HepG2 (cell line): ENCODE results near the gene IGFN1. TPM values are rescaled to one million over a fixed set of nuclear protein-coding genes. Genes with fewer than 3 reads are reported as not detected.

ENCODE experiments used
- ATAC-seq: fragments of 200-7000 bp; cut with Tn5 transposase; 3 replicates; pipeline ENCODE4 v1.9.1; 2020; ENCODE audit warnings: mild to moderate bottlenecking, moderate library complexity
- BruUV-seq: library from RNA; stranded (reverse); fragments of 400-500 nt; replicated peaks from 2 replicates; lab custom pipeline; 2021; lab: Mats Ljungman, UMichigan
- CTCF ChIA-PET: fragments of 300-600 bp; formaldehyde crosslinking; extraction: SDS; loops from one replicate; lab custom pipeline; 2021; ENCODE audit warnings: low total read pairs, inconsistent platforms, low intra/inter-chr PET ratio; lab: Yijun Ruan, JAX
- POLR2A ChIA-PET: fragments of 350-600 bp; sonication (Branson Sonifier 250); formaldehyde crosslinking; loops from one replicate; lab custom pipeline; 2020; ENCODE audit warnings: antibody characterized with exemption, inconsistent platforms; lab: Yijun Ruan, JAX
- DNase-seq: peaks from one replicate; pipeline ENCODE4 v3.0.0-alpha.2; 2015; ENCODE audit warnings: low spot score
- FAIRE-seq: peaks from 3 replicates; lab custom pipeline; 2011; peaks lifted over from hg19 to GRCh38; lab: Jason Lieb, UNC
- H2AFZ ChIP-seq: one replicate; pipeline ENCODE4 v1.6.1; 2011; ENCODE audit warnings: low read length, inconsistent platforms
- H3K27ac ChIP-seq: fragments of 300-600 bp; 3 replicates; pipeline ENCODE4 v1.8.0; 2011; ENCODE audit warnings: mixed run types, mild to moderate bottlenecking, mixed read lengths, low read length, inconsistent platforms; ENCODE audit not compliant: insufficient read depth; ENCODE audit errors: extremely low read length
- H3K27me3 ChIP-seq, 2 experiments: fragments of 200-600 bp in 1 of 2; 2 replicates in 1 of 2; 3 replicates in 1 of 2; pipeline versions ENCODE4 v1.6.0 to v1.8.0; 2011; ENCODE audit warnings: low read length in 2 of 2, mild to moderate bottlenecking in 2 of 2, moderate library complexity in 2 of 2, inconsistent platforms in 1 of 2; ENCODE audit not compliant: insufficient read depth in 2 of 2, control insufficient read depth in 1 of 2
- H3K36me3 ChIP-seq, 2 experiments: fragments of 200-600 bp in 1 of 2; replicated peaks in 1 of 2; 2 replicates in 1 of 2; 3 replicates in 1 of 2; pipeline versions ENCODE4 v1.5.1 to v1.8.0; 2011; ENCODE audit warnings: low read length in 2 of 2, inconsistent platforms in 1 of 2; ENCODE audit not compliant: insufficient read depth in 2 of 2, control insufficient read depth in 1 of 2
- H3K4me1 ChIP-seq: 2 replicates; pipeline ENCODE4 v1.5.1; 2012; ENCODE audit warnings: low read length, inconsistent platforms; ENCODE audit not compliant: insufficient read depth
- H3K4me2 ChIP-seq: 2 replicates; pipeline ENCODE4 v1.6.0; 2011; ENCODE audit warnings: low read depth, low read length, inconsistent platforms
- H3K4me3 ChIP-seq, 3 experiments: fragments of 200-600 bp in 1 of 3; sonication (generic), shearing (Covaris generic) in 1 of 3; replicated peaks in 1 of 3; 2 replicates each; pipeline ENCODE4 v1.5.1; 2011 to 2016; ENCODE audit warnings: low read length in 3 of 3, inconsistent platforms in 2 of 3, low read depth in 2 of 3, mild to moderate bottlenecking in 2 of 3, control low read depth in 1 of 3, mixed read lengths in 1 of 3; ENCODE audit not compliant: insufficient read depth in 1 of 3
- H3K79me2 ChIP-seq: one replicate; pipeline ENCODE4 v1.6.1; 2011; ENCODE audit warnings: low read length, inconsistent platforms; ENCODE audit not compliant: insufficient read depth
- H3K9ac ChIP-seq: 2 replicates; pipeline ENCODE4 v1.6.0; 2011; ENCODE audit warnings: mild to moderate bottlenecking, low read depth, low read length, inconsistent platforms; ENCODE audit not compliant: insufficient read depth
- H3K9me3 ChIP-seq: 2 replicates; pipeline ENCODE4 v1.5.1; 2012; ENCODE audit warnings: mild to moderate bottlenecking, low read length
- H4K20me1 ChIP-seq: 2 replicates; pipeline ENCODE4 v1.6.0; 2011; ENCODE audit warnings: inconsistent platforms, mild to moderate bottlenecking, low read length, moderate library complexity; ENCODE audit not compliant: insufficient read depth
- DPF2 ChIP-seq: sonication (generic); formaldehyde crosslinking; IDR thresholded peaks from 2 replicates; pipeline ENCODE4 v1.4.0; 2020; ENCODE audit warnings: mild to moderate bottlenecking, low read depth, missing genetic modification reagents, borderline replicate concordance
- HINFP ChIP-seq: sonication (generic); formaldehyde crosslinking; IDR thresholded peaks from 2 replicates; pipeline ENCODE4 v1.4.0; 2020; ENCODE audit warnings: low read depth, mild to moderate bottlenecking, missing genetic modification reagents
- LBX2 ChIP-seq: sonication (generic); formaldehyde crosslinking; IDR thresholded peaks from 2 replicates; pipeline ENCODE4 v1.5.0; 2020; ENCODE audit warnings: missing genetic modification reagents, mild to moderate bottlenecking, borderline replicate concordance
- NCOA2 ChIP-seq: sonication (generic); formaldehyde crosslinking; IDR thresholded peaks from 2 replicates; pipeline ENCODE4 v1.8.0; 2022; ENCODE audit warnings: inconsistent platforms
- PLRG1 ChIP-seq: fragments of 450-650 bp; conservative IDR thresholded peaks from 2 replicates; pipeline ENCODE4 v1.6.1; 2016
- SIN3B ChIP-seq: fragments of 150-350 bp; IDR thresholded peaks from 2 replicates; pipeline ENCODE4 v1.6.1; 2014; ENCODE audit warnings: low read length
- SP5 ChIP-seq: IDR thresholded peaks from 2 replicates; pipeline ENCODE4 v1.6.1; 2016; ENCODE audit warnings: low read depth, borderline replicate concordance
- SUZ12 ChIP-seq: fragments of 150-350 bp; IDR thresholded peaks from 2 replicates; pipeline ENCODE4 v1.6.1; 2014; ENCODE audit warnings: low read depth, low read length
- THAP7 ChIP-seq: sonication (generic); formaldehyde crosslinking; IDR thresholded peaks from 2 replicates; pipeline ENCODE4 v1.8.1; 2023; ENCODE audit warnings: mild to moderate bottlenecking, missing genetic modification reagents
- ZNF124 ChIP-seq: sonication (generic); formaldehyde crosslinking; IDR thresholded peaks from 2 replicates; pipeline ENCODE4 v1.4.0; 2020; ENCODE audit warnings: missing genetic modification reagents
- ZNF407 ChIP-seq: sonication (generic); formaldehyde crosslinking; IDR thresholded peaks from one replicate; pipeline ENCODE4 v1.5.1; 2020; ENCODE audit warnings: mild to moderate bottlenecking, missing genetic modification reagents; ENCODE audit errors: not compliant biosample characterization
- ZNF564 ChIP-seq: sonication (generic); formaldehyde crosslinking; IDR thresholded peaks from 2 replicates; pipeline ENCODE4 v1.8.1; 2023; ENCODE audit warnings: mild to moderate bottlenecking, missing genetic modification reagents
- ZNF747 ChIP-seq: sonication (generic); formaldehyde crosslinking; IDR thresholded peaks from 2 replicates; pipeline ENCODE4 v1.8.1; 2023; ENCODE audit warnings: missing genetic modification reagents, mild to moderate bottlenecking, borderline replicate concordance
- WGBS: methylation state at CpG from one replicate; pipeline ENCODE4 v1.1.6; 2017; ENCODE audit warnings: low lambda C conversion rate; 5-methylcytosine and 5-hydroxymethylcytosine counted together
- in situ Hi-C: cut with HindIII; loops from 2 replicates; pipeline ENCODE4 v1.10.0; 2017; ENCODE audit warnings: low pct_unique_long_range_greater_than_20kb; ENCODE audit not compliant: extremely low pct_ligation_motif_present
- intact Hi-C: fragments of 100-400 bp; cut with micrococcal nuclease; formaldehyde crosslinking; loops from one replicate; pipeline ENCODE4 v1.10.0; 2022; ENCODE audit not compliant: unreplicated experiment
- polyA plus RNA-seq, 8 experiments: library from polyadenylated mRNA; depleted of rRNA in 3 of 8; stranded (reverse) in 7 of 8; unstranded in 1 of 8; fragments of >200 nt; fragmentation: Illumina TruSeq in 4 of 8; extraction: Trizol in 4 of 8; gene quantifications; 2 replicates each; pipeline versions ENCODE4 v1.2.1 to v1.2.3, GENCODE V29; 2011 to 2016; ENCODE audit warnings: low read depth in 4 of 8, missing spikeins in 1 of 8, mixed read lengths in 1 of 8; ENCODE audit not compliant: insufficient read depth in 1 of 8
- total RNA-seq, 5 experiments: library from RNA; depleted of rRNA; stranded (reverse); fragments of >200 nt; fragmentation: Illumina TruSeq; extraction: Trizol; gene quantifications; 2 replicates each; pipeline ENCODE4 v1.2.3, GENCODE V29; 2016; ENCODE audit warnings: low read depth in 1 of 5

The IGFN1 gene
- total and polyA plus RNA-seq, 2 of the 13 experiments (the other 11 are each of a cell fraction or from before 2014, with no cell fraction given), result 0.04 to 0.05 TPM

- Histone ChIP-seq H3K27ac (no peak overlapping the region), H4K20me1 (no peaks in the 10 kb centered on the region; the same call in 1 of the 2 replicates), H3K36me3 (no peaks in the 10 kb centered on the region), H3K4me2 (no peak overlapping the region), H3K4me3 (no peak overlapping the region), H2AFZ (no peak overlapping the region), H3K27me3 (peaks cover 3 to 9% of the 10 kb centered on the region in 2 experiments), H3K9me3 (no peaks in the 10 kb centered on the region), H3K9ac (no peak overlapping the region), H3K4me1 (no peaks in the 10 kb centered on the region), H3K79me2 (no peaks in the 10 kb centered on the region)
- 3% methylated on average over 9 of the region's 17 CpGs for WGBS
- ChIA-PET CTCF (interaction anchor here (1.3 to 2.6 kb wide), 2 partner anchors 91 to 105 kb away, joined by 3 to 37 read pairs; no protein-coding TSS in a partner anchor), POLR2A (no interaction called here)
- intact Hi-C loops (loop anchor here (2.0 kb wide), 1 partner anchor 91 kb away; no protein-coding TSS in a partner anchor), in situ Hi-C loops (no loop called here)
- FAIRE-seq, result no peak
- BruUV-seq, result no TSS peak
- no peak for ATAC-seq
- DNase-seq, result no peak
- TF ChIP-seq THAP7 (CRISPR knock-in tag), result no peak
- no peak for TF ChIP-seq SIN3B
- TF ChIP-seq SUZ12, result no peak
- no peak for TF ChIP-seq LBX2 (CRISPR knock-in tag)
- TF ChIP-seq ZNF747, result no peak
- no peak for TF ChIP-seq NCOA2 (CRISPR knock-in tag)
- TF ChIP-seq ZNF407 (CRISPR knock-in tag), result no peak
- TF ChIP-seq ZNF564 (CRISPR knock-in tag), result no peak
- TF ChIP-seq PLRG1, result no peak
- TF ChIP-seq ZNF124 (CRISPR knock-in tag), result no peak
- no peak for TF ChIP-seq DPF2 (CRISPR knock-in tag)
- TF ChIP-seq HINFP, result no peak
- no peak for TF ChIP-seq SP5 (CRISPR knock-in tag)
Measured at GRCh38 chr1:201255479-201256362, 65.1 kb downstream of the IGFN1 start.
